ENCODE data around the gene GPER1.

The GPER1 gene

GRCh38 chr7:1099637-1100036 lies 11.7 kb downstream of the GPER1 start:
- no peak for DNase-seq (ENCODE audit: low read depth)
- no peak overlapping the region for H3K4me3 ChIP-seq (replicated peaks; ENCODE audit: low read depth, low read length)
- TF ChIP-seq, protein P1, sequence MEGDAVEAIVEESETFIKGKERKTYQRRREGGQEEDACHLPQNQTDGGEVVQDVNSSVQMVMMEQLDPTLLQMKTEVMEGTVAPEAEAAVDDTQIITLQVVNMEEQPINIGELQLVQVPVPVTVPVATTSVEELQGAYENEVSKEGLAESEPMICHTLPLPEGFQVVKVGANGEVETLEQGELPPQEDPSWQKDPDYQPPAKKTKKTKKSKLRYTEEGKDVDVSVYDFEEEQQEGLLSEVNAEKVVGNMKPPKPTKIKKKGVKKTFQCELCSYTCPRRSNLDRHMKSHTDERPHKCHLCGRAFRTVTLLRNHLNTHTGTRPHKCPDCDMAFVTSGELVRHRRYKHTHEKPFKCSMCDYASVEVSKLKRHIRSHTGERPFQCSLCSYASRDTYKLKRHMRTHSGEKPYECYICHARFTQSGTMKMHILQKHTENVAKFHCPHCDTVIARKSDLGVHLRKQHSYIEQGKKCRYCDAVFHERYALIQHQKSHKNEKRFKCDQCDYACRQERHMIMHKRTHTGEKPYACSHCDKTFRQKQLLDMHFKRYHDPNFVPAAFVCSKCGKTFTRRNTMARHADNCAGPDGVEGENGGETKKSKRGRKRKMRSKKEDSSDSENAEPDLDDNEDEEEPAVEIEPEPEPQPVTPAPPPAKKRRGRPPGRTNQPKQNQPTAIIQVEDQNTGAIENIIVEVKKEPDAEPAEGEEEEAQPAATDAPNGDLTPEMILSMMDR (IDR thresholded peaks at IDR 0.05; ENCODE audit: low read length, missing control alignments), result no peak

DNA sequence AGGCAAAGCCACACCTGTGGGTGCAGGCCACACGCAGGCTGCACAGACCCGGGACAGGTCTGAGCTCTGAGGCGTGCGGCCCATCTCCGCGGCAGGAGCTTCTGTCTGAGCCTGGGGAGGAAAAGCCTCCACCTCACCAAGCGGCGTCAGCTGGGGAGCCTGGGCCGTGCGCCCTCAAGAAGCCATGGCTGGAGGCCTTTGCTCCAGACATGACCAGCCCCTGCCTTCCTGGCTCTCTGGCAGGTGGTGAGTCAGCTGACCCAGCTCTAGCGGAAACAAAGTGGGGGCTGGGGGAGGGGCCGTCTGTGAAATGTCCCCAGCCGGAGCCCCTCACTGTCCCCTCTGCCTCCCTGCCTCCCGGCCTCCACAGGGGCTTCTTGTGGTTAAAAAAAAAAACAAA lies 12.5 kb downstream of the GPER1 start:
- DNase-seq (ENCODE audit: low read depth), result no peak
- TF ChIP-seq, protein P1 (IDR thresholded peaks at IDR 0.05; ENCODE audit: low read length, missing control alignments), result no peak
- H3K4me3 ChIP-seq (replicated peaks; ENCODE audit: low read depth, low read length), result no peak overlapping the region

DNA sequence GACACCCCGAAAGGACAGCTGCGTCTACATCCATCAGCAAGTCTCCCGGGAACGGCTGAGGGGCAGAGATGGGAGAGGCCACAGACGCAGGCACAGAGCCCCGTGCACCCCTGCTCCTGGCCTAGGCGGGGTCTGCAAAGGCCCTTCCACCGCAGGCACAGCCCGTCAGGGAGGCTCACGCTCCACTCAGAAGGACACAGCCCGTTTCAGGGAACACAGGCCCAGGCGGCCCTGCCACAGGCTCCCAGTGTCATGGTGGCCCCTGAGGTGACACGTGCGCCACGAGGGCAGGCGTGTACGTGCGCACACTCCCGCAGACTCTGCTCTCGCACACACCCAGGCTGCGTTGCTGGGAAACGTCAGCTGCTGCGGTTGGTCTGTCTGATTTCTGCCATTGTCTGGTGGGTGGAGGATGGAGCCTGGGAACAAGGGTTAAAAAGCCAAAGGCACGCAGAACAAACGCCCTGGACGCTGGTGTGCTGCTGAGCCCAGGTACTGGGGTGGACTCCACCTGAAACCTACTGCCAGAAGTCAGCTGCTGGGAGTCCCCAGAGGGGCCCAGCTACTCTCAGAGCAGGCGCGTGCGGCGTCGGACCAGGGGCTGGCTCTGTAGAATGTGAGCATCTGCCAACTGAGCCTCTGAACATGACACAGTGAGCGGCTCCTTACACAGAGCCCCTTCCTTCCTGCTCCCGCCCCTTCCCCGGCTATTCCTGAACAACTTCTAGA lies 13.1 kb downstream of the GPER1 start:
- TF ChIP-seq, protein P1 (IDR thresholded peaks at IDR 0.05; ENCODE audit: low read length, missing control alignments), result no peak
- no peak for DNase-seq (ENCODE audit: low read depth)

DNA sequence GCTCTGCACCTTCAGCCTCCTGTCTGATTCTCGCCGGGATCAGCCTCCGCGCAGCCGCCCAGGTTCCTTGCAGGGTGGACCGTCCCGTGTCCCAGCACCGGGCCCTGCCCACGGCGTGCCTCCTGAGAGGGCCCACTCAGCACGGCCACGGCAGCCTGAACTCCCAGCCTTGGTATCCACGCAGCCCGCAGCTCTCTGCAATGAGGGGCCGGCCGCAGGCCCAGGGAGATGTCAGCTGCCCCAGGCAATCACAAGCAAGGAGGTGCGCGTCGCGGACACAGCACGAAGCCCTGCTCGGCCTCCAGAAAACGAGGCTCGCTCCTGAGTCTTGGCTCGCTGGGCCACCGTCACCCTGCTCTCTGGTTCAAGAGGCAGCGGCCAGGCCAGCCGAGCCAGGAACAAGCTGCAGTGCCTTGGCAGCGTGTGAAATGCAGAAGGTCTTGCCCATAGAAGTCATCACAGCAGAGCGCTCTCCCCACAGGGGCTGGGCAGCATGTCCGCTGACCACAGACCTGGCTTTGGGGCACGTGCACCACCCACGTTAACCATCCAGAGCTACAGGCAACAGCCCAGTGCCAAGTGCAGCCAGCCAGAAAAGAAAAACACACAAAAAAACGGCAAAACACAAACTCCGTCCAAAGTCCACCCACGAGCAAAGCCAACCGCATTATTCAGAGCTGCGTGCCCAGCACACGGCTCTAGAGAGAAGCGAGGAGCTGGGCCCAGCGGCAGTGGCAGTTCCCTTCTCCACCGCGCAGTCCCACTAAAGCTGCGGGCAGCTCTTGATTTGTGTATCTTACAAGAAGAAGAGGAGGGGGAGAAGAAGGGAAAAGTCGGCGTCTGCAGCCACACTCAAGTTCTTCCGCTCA lies 13.9 kb downstream of the GPER1 start:
- no peak overlapping the region for H3K4me3 ChIP-seq (replicated peaks; ENCODE audit: low read depth, low read length)
- TF ChIP-seq, protein P1 (IDR thresholded peaks at IDR 0.05; ENCODE audit: low read length, missing control alignments), result no peak
- no peak for DNase-seq (ENCODE audit: low read depth)

More for the DNA sequence above, 13.1 kb downstream of the GPER1 start:
- H3K4me3 ChIP-seq (replicated peaks; ENCODE audit: low read depth, low read length), result no peak overlapping the region

GRCh38 chr7:1103009-1103788 lies 15.3 kb downstream of the GPER1 start:
- H3K4me3 ChIP-seq (replicated peaks; ENCODE audit: low read depth, low read length), result no peak overlapping the region
- TF ChIP-seq, protein P1 (IDR thresholded peaks at IDR 0.05; ENCODE audit: low read length, missing control alignments), result no peak
- DNase-seq (ENCODE audit: low read depth), result no peak

GRCh38 chr7:1103789-1104515 lies 16.0 kb downstream of the GPER1 start:
- no peak for DNase-seq (ENCODE audit: low read depth)
- H3K4me3 ChIP-seq (replicated peaks; ENCODE audit: low read depth, low read length), result no peak overlapping the region
- TF ChIP-seq, protein P1 (IDR thresholded peaks at IDR 0.05; ENCODE audit: low read length, missing control alignments), result no peak
